ENCODE data around the gene ZNF280B. TPM values are rescaled to one million over a fixed set of nuclear protein-coding genes. Genes with fewer than 3 reads are reported as not detected.

Gene ZNF280B
- total and polyA plus RNA-seq, 10 donors = 0.49 to 2.7 (median 1.9) TPM

DNA sequence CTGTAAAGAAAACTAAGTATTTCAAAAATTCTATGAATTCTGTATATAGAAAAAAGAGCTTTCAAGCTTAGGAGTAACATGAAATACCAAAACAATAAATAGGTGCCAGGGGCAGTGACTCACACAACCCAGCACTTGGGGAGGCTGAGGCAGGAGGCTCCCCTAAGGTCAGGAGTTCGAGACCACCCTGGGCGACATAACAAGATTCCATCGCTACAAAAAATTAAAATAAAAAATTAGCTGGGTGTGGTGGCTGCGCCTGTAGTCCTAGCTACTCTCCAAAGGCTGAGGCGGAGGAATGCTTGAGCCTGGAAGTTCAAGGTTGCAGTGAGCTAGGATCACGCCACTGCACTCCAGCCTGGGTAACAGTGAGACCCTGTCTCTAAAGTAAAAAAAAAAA, 21.5 kb downstream of the ZNF280B start:
- intact Hi-C loops (cut with DNase I; ENCODE audit: low total_unique reads) = no loop called here
- 93 to 98% (median 96%) methylated on average over 6 of the region's 6 CpGs for WGBS, 5 donors

DNA sequence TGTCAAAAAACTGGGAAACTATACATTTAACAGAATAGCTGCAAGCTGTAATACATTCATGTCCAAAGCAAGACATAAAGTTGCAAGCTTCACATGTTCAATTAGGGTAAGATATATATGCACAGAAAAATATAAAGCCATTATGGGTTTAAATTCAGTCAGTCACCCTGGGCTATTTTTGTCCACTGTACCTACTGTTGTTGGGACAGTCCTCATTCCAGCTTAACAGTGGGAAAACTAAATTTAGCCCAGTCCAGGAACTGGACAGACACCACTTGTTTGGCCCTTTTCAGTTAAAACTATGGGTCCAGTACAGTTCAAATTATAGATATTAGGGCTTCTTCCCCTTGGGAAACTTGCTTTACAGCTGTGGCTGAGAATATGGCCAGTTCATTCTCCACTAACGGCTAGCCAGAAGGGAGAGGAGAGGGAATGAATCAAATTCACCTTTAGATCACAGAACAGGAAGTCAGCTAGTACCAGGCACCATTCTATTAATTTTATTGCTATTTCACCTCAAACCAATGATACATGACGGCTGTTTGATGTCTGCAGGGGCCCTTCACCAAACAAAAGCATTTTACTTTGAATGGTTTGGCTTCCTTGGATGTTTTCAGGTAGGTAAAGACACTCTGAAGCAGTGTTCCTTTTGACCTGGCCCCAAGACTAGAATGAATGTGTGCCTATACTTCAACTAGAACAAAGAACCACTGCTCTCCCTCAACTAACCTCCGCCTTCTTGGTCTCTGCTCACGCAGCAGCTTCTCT, 22.2 kb downstream of the ZNF280B start:
- 90 to 98% (median 95%) methylated on average over 4 of the region's 4 CpGs for WGBS, 5 donors
- H3K9me3 ChIP-seq = no peaks in the 10 kb centered on the region
- H3K27me3 ChIP-seq (replicated peaks in 1 of 7) = no peaks in the 10 kb centered on the region
- no peak overlapping the region for H3K4me3 ChIP-seq
- H3K4me1 ChIP-seq = no peaks in the 10 kb centered on the region
- no peak overlapping the region for H3K27ac ChIP-seq
- peaks cover 0 to 34% (median 0%) of the 10 kb centered on the region in 6 donors for H3K36me3 ChIP-seq
- no peak for DNase-seq
- TF ChIP-seq, protein P1, sequence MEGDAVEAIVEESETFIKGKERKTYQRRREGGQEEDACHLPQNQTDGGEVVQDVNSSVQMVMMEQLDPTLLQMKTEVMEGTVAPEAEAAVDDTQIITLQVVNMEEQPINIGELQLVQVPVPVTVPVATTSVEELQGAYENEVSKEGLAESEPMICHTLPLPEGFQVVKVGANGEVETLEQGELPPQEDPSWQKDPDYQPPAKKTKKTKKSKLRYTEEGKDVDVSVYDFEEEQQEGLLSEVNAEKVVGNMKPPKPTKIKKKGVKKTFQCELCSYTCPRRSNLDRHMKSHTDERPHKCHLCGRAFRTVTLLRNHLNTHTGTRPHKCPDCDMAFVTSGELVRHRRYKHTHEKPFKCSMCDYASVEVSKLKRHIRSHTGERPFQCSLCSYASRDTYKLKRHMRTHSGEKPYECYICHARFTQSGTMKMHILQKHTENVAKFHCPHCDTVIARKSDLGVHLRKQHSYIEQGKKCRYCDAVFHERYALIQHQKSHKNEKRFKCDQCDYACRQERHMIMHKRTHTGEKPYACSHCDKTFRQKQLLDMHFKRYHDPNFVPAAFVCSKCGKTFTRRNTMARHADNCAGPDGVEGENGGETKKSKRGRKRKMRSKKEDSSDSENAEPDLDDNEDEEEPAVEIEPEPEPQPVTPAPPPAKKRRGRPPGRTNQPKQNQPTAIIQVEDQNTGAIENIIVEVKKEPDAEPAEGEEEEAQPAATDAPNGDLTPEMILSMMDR (IDR thresholded peaks at IDR 0.05 in 8 of 11, conservative IDR thresholded peaks at IDR 0.05 in 3 of 11) = no peak
- no peak for TF ChIP-seq POLR2AphosphoS5 (IDR thresholded peaks at IDR 0.05)
- no peak for TF ChIP-seq POLR2A (IDR thresholded peaks at IDR 0.05)
- intact Hi-C loops (cut with DNase I; ENCODE audit: low total_unique reads) = no loop called here

More for the DNA sequence above, 21.5 kb downstream of the ZNF280B start:
- no peak for TF ChIP-seq POLR2AphosphoS5 (IDR thresholded peaks at IDR 0.05)
- TF ChIP-seq, protein P1 (IDR thresholded peaks at IDR 0.05 in 8 of 11, conservative IDR thresholded peaks at IDR 0.05 in 3 of 11) = no peak
- TF ChIP-seq POLR2A (IDR thresholded peaks at IDR 0.05) = no peak
- DNase-seq = no peak
- H3K9me3 ChIP-seq = no peaks in the 10 kb centered on the region
- H3K4me3 ChIP-seq = no peak overlapping the region
- H3K4me1 ChIP-seq = no peaks in the 10 kb centered on the region
- no peaks in the 10 kb centered on the region for H3K27me3 ChIP-seq (replicated peaks in 1 of 7)
- no peak overlapping the region for H3K27ac ChIP-seq
- H3K36me3 ChIP-seq = peaks cover 0 to 41% (median 0%) of the 10 kb centered on the region in 6 donors

DNA sequence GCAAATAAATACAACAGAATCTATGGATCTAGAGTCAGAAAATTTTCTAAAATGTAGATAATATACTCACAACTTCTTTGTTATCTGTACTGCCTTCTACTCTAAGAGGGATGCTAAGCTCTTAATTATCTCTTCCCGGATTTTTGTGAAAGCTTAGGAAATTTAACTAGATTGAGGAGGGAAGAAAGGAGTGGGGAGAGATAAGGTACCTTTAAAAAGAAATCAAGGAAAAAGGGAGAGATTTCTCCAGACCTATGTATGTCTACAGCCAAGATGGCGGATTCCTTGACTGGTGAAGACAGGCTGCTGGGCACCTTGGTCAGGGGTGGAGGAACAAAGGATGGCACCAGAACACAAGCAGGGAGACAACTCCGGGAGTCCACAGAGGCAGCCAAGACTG, 23.0 kb downstream of the ZNF280B start:
- H3K36me3 ChIP-seq = peaks cover 0 to 30% (median 0%) of the 10 kb centered on the region in 6 donors
- H3K27me3 ChIP-seq (replicated peaks in 1 of 7) = no peaks in the 10 kb centered on the region
- WGBS, 5 donors = 94 to 99% (median 96%) methylated on average over 3 of the region's 3 CpGs
- no peak overlapping the region for H3K27ac ChIP-seq
- intact Hi-C loops (cut with DNase I; ENCODE audit: low total_unique reads) = no loop called here
- H3K9me3 ChIP-seq = no peaks in the 10 kb centered on the region
- H3K4me1 ChIP-seq = no peaks in the 10 kb centered on the region
- DNase-seq = no peak
- TF ChIP-seq POLR2AphosphoS5 (IDR thresholded peaks at IDR 0.05) = no peak
- TF ChIP-seq, protein P1 (IDR thresholded peaks at IDR 0.05 in 8 of 11, conservative IDR thresholded peaks at IDR 0.05 in 3 of 11) = no peak
- TF ChIP-seq POLR2A (IDR thresholded peaks at IDR 0.05) = no peak
- H3K4me3 ChIP-seq = no peak overlapping the region

DNA sequence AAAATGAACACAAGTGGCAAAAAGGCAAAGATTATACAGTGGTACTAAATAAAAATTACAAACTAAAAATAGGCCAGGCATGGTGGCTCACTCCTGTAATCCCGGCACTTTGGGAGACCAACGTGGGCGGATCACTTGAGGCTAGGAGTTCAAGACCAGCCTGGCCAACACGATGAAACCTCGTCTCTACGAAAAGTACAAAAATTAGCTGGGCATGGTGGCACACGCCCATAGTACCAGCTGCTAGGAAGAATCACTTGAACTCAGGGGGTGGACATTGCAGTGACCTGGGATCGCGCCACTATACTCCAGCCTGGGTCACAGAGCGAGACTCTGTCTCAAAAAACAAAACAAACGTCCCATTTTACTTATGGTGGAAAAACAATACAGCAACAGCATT, 24.5 kb downstream of the ZNF280B start:
- Histone ChIP-seq H3K4me1 (no peaks in the 10 kb centered on the region), H3K36me3 (peaks cover 0 to 25% (median 0%) of the 10 kb centered on the region in 6 donors), H3K9me3 (no peaks in the 10 kb centered on the region), H3K27ac (no peak overlapping the region), H3K27me3 (replicated peaks in 1 of 7) (no peaks in the 10 kb centered on the region), H3K4me3 (no peak overlapping the region)
- DNase-seq = no peak
- intact Hi-C loops (cut with DNase I; ENCODE audit: low total_unique reads) = no loop called here
- TF ChIP-seq POLR2A (IDR thresholded peaks at IDR 0.05) = no peak
- no peak for TF ChIP-seq POLR2AphosphoS5 (IDR thresholded peaks at IDR 0.05)
- TF ChIP-seq, protein P1 (IDR thresholded peaks at IDR 0.05 in 8 of 11, conservative IDR thresholded peaks at IDR 0.05 in 3 of 11) = no peak
- WGBS, 5 donors = 95 to 96% (median 96%) methylated on average over 11 of the region's 11 CpGs

All from spleen (tissue), 11 donors.